Pons (tissue), 1 donor: ENCODE measurements around the gene ADAM29.
"Not testable (repeated sequence)": the region's sequence is repeated elsewhere in the genome, so short reads cannot be mapped to it uniquely, and the experiment has no call there.

Experiments
- DNase-seq: peaks from one replicate; pipeline ENCODE4 v3.0.0-alpha.2; 2016; ENCODE audit warnings: low spot score

ADAM29 gene

DNA sequence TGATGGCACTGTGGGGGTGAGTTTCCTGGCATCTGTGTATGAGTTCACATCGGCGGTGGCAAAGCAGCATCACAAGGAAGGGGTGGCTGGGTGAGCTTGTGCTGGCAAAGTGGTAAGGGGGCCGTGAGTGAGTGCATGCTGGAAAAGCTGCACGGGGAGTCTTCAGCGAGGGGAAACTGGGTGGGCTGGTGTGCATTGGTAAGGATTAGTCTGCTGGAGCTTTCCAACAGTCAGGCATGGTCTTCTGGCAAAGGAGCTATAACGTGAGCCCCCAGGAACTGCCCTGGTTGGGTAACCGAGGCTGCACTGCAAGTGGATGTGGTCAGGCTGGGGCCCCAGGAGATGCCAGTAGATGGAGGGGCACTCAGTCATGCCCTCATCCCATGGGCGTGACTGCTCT, 30.7 kb downstream of the ADAM29 start:
- no peak for DNase-seq

DNA sequence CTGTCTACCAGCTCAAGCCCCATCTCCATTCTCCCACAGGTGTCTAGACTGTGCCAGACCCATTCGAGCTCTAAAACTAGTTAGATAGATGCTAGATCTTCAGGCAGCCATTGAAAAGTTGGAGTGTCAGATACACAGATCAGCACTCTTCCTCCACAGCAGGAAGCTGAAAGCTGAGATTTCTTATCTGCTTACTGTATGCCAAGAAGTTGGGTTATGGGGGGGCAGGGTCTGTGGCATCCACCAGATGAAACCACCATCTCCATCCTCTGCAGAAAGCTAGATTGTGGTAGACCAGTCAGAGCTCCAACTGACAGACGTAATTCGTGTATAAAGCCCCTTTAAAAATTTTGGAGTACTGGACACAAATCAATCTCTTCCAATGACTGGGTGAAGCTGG, 54.8 kb downstream of the ADAM29 start:
- no peak for DNase-seq

DNA sequence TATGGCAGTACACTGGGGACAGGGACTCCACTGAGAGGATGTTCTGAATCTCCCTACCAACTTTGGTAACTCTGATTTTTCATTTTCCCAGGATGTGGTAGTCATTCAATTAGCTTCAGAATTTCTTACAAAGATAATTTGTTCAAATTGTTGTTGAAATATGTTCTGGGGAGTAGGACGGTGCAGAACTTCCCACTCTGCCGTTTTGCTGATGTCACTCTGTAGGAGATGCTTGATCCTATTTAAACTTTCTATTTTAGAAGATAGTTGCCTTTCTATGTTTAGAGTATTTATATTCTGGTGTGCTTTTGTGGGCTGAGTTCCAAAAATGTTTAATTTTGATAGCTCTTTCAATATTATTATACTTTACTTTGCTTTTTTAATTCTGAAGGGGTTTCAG, 55.2 kb downstream of the ADAM29 start:
- DNase-seq = no peak

DNA sequence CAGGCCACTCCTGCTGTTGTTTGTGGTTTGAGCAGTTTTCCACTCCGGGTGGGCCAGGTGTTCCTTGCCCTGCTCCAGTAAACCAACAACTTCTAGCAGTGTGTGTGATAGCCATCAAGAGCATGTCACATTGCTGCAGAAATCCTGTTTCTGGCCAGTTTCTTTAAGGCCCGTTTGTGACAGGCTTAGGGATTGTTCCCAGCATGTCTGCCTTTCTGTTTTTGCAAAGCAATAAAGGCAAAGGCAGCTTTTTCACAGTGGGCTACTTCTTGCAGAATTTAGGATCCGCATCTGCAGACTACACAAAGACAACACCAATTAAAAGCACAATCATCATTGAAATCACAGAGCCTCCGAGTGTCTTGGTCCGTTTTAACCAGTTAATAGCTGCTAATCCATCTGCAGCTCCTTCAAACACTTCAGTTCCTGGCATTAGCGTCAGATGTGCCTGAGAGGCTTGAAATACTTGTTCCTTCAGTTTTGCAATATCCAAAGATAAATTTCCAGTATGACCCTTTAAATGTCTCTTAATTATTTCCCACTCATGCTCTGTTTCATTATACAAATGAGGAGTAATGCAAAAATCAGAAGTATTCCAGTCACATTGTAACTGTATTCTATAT, 65.1 kb downstream of the ADAM29 start:
- no peak for DNase-seq

DNA sequence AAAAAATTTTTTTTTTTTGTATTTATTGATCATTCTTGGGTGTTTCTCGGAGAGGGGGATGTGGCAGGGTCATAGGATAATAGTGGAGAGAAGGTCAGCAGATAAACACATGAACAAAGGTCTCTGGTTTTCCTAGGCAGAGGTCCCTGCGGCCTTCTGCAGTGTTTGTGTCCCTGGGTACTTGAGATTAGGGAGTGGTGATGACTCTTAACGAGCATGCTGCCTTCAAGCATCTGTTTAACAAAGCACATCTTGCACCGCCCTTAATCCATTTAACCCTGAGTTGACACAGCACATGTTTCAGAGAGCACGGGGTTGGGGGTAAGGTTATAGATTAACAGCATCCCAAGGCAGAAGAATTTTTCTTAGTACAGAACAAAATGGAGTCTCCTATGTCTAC, 65.7 kb downstream of the ADAM29 start:
- DNase-seq = not testable (repeated sequence)

DNA sequence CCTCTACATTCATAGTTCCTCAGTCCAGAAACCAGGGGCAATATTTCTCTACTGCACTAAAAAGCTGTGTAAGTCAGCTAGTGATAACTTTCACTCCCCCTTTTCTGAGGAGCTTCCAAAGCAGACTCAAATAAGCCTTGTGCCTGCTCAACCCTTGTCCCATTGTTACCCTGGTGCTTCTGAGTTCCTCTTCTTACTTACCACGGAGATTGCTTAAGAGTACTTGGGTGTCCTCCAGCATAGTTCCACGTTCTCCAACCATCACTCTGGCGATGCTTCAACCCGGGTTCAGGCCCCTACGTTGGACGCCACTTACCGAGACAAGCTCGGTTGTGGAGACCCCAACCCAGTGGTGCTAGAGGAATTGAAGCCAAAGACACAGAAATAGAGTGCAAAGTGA, 71.6 kb downstream of the ADAM29 start:
- DNase-seq = no peak

DNA sequence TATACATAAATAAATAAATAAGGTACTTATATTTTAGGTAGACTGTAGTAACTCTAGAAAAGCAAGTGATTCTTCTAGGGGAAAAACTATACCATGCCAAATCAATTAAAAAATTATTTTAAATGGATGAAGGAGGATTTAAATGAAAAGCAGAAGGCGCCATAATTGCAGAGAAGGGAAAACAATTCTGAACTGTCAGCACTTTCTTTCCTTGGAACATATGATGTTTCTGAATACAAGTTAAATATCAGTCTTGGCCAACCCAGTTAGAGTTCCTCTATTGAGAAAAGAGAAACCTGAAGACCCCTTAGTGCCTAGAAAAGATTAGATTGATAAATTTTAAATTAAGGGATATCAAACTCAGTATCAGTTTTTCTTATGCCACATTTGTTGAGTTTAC, 75.8 kb downstream of the ADAM29 start:
- DNase-seq = no peak

DNA sequence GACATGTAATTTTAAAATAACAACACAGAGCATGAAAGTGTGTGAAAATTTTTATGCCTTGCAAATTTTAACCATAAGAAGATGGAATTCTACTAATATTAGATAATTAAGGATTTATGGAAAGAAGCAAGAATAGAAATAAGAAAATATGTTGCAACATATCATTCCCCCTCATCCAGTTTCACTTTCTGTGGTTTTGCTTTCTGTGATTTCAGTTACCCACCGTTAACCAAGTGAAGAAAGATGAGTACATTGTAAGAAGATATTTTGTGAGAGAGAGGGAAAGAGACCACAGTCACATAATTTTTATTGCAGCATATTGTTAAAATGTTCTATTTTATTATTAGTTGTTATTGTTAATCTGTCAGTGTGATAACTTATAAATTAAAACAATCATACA, 77.9 kb downstream of the ADAM29 start:
- no peak for DNase-seq

DNA sequence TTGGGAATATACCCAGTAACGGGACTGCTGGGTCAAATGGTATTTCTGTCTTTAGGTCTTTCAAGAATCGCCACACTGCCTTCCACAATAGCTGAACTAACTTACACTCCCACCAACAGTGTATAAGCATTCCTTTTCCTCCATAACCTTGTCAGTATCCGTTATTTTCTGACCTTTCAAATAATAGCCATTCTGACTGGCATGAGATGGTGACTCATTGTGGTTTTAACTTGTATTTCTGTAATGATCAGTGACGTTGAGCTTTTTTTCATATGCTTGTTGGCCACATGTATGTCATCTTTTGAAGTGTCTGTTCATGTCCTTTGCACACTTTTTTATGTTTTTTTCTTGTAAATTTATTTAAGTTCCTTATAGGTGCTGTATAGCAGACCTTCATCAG, 81.2 kb downstream of the ADAM29 start:
- DNase-seq = no peak

DNA sequence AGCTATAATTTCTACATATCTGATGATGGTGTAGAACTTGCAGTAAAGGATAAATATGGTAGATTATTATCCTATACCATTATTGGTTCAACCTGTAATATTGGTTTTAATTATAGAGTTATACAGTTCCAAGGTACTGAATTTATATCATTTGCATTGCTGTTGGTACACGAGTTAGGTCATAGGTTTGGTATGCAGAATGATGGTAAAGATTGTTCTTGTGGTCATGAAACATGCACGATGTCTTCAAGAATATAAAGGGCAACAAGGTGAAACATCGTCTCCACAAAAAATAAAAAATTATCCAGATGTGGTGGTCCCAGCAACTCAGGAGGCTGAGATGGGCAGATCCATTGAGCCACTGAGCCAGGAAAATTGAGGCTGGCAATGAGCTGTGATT, 99.6 kb downstream of the ADAM29 start:
- no peak for DNase-seq

DNA sequence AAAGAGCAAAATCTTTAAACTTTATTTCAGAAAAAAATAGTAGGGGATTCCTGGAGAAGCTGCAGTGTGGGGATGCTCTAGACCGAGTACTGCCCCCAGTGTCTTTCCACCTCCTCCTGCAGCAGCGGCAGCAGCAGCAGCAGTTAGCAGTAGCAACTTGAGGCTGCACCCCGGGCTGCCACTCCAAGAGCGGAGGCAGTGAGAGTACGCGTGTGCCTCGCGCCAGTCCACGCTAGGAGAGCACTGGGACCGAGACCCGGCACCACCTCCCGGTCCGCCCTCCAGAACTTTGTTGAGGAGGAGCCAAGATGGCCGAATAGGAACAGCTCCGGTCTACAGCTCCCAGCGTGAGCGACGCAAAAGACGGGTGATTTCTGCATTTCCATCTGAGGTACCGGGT, 101.3 kb downstream of the ADAM29 start:
- not testable (repeated sequence) for DNase-seq
